Vagina (tissue), 2 donors: ENCODE data around the gene TNFAIP1. TPM values are rescaled to one million over a fixed set of nuclear protein-coding genes. Genes with fewer than 3 reads are reported as not detected.

Experiments
- DNase-seq, 2 donors: peaks; one replicate each; pipeline ENCODE4 v3.0.0-alpha.2; 2017; ENCODE audit errors: extremely low spot score in 2 of 2
- H3K27ac ChIP-seq: fragments of 200-600 bp; sonication (generic); one replicate; pipeline ENCODE4 v1.5.1; 2019
- H3K27me3 ChIP-seq: fragments of 200-600 bp; sonication (generic); one replicate; pipeline ENCODE4 v1.5.1; 2019
- H3K36me3 ChIP-seq, 2 donors: fragments of 200-600 bp; sonication (generic); one replicate each; pipeline ENCODE4 v1.5.1; 2017 to 2019
- H3K4me1 ChIP-seq: fragments of 200-600 bp; sonication (generic); one replicate; pipeline ENCODE4 v1.5.1; 2019
- H3K4me3 ChIP-seq, 2 donors: fragments of 200-600 bp; sonication (generic); 1 replicate in 1 of 2; 2 replicates in 1 of 2; pipeline ENCODE4 v1.5.1; 2016 to 2019
- H3K9me3 ChIP-seq: fragments of 200-600 bp; sonication (generic); one replicate; pipeline ENCODE4 v1.5.1; 2019
- POLR2A ChIP-seq, 2 donors: fragments of 450-650 bp; IDR thresholded peaks; one replicate each; pipeline ENCODE4 v1.6.1; 2017; ENCODE audit warnings: antibody characterized with exemption in 2 of 2, mild to moderate bottlenecking in 2 of 2, moderate library complexity in 2 of 2
- POLR2AphosphoS5 ChIP-seq, 2 donors: sonication (generic); formaldehyde crosslinking; IDR thresholded peaks; one replicate each; pipeline ENCODE4 v1.9.0; 2017; ENCODE audit warnings: antibody characterized with exemption in 2 of 2, mild to moderate bottlenecking in 2 of 2, low read depth in 1 of 2; ENCODE audit not compliant: insufficient read depth in 1 of 2
- intact Hi-C: fragments of 100-400 bp; cut with DNase I; formaldehyde crosslinking; loops from one replicate; pipeline ENCODE4 v1.15.1; 2023
- total RNA-seq: library from RNA; depleted of rRNA; stranded (reverse); fragments of >200 nt; gene quantifications from one replicate; pipeline ENCODE4 v1.2.3, GENCODE V29; 2016
- TF ChIP-seq, protein P1 (sequence below), 3 experiments: fragments of 450-650 bp in 2 of 3; fragments of 200-600 bp in 1 of 3; sonication (generic) in 1 of 3; IDR thresholded peaks; one replicate each; pipeline ENCODE4 v1.5.1; 2017 to 2019; ENCODE audit warnings: antibody characterized with exemption in 3 of 3, mild to moderate bottlenecking in 2 of 3, moderate library complexity in 2 of 3

TNFAIP1 gene
- total RNA-seq, 1 donor from 2014 or later: 27.3 TPM

DNA sequence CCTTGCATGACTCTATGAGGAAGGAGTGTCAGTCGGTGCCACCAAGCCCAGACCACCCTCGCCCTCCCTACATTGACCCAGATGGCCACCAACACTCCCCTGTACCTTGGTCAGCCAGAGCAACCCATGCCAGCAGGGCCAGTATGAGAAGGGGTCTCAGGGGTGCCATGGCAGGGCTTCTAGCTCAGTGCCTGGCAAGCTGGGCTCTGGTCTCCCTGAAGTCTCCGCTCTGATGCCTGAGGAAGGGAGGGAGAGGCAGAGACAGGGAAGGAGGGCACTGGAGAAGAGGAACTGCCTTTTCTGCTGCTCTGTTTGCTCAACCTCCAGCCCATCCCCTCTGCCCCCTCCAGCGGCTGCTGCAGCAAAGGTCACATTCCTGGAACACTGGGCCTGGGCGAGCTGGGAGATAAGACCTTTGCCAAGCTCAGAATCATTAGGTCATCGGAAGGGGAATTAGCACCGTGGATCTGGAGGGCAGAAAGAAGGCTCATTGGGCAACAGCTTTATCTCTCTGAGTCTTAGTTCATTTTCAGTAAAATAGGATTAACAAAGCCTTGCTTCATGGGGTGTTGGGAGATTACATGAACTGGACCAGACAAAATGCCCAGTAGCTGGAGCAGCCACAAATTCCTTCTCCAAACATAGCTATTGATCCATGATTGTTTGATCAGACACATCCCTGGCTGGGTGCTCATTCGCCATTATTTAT lies 34.6 kb downstream of the TNFAIP1 start, which contains the start of gene VTN:
Gene VTN, minus strand, starts transcription at position 273 of the 709 bp plus-strand sequence. Its CDS starts 104 bp downstream, at position 169.
- TF ChIP-seq POLR2A (IDR thresholded peaks at IDR 0.05) (no peak), POLR2AphosphoS5 (IDR thresholded peaks at IDR 0.05; ENCODE audit: insufficient read depth in 1 of 2, low read depth in 1 of 2) (no peak)
- TF ChIP-seq, protein P1, sequence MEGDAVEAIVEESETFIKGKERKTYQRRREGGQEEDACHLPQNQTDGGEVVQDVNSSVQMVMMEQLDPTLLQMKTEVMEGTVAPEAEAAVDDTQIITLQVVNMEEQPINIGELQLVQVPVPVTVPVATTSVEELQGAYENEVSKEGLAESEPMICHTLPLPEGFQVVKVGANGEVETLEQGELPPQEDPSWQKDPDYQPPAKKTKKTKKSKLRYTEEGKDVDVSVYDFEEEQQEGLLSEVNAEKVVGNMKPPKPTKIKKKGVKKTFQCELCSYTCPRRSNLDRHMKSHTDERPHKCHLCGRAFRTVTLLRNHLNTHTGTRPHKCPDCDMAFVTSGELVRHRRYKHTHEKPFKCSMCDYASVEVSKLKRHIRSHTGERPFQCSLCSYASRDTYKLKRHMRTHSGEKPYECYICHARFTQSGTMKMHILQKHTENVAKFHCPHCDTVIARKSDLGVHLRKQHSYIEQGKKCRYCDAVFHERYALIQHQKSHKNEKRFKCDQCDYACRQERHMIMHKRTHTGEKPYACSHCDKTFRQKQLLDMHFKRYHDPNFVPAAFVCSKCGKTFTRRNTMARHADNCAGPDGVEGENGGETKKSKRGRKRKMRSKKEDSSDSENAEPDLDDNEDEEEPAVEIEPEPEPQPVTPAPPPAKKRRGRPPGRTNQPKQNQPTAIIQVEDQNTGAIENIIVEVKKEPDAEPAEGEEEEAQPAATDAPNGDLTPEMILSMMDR (IDR thresholded peaks at IDR 0.05): no peak
- intact Hi-C loops: no loop called here
- Histone ChIP-seq H3K4me1 (peaks cover 17% of the 10 kb centered on the region), H3K27ac (peak within 1 kb of the TSS; percentile 53), H3K4me3 (peak within 1 kb of the TSS; percentile 50 to 72), H3K9me3 (no peaks in the 10 kb centered on the region), H3K36me3 (no peaks in the 10 kb centered on the region), H3K27me3 (no peaks in the 10 kb centered on the region)
- no peak for DNase-seq

DNA sequence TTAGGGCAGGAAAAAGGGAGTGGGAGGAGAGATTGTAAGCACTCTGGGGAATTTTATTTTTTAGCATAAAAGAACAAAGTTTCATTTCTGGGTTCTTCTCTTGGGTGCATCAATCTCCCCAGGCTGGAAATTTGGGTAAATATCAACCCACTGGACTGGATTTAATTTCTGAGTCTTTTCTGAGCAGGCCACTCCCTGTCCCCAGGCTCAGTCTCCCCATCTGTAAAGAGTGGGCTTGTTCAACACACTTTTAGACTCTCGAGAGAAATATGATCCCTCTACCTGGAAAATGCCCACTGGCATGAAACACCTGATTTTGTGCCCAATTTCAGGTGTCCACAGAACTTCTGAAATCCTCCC lies 35.2 kb downstream of the TNFAIP1 start:
- no peak for TF ChIP-seq POLR2A (IDR thresholded peaks at IDR 0.05)
- TF ChIP-seq POLR2AphosphoS5 (IDR thresholded peaks at IDR 0.05; ENCODE audit: insufficient read depth in 1 of 2, low read depth in 1 of 2): no peak
- H3K27me3 ChIP-seq: no peaks in the 10 kb centered on the region
- peak overlapping the region; percentile 53 for H3K27ac ChIP-seq
- no peaks in the 10 kb centered on the region for H3K36me3 ChIP-seq
- intact Hi-C loops: no loop called here
- H3K4me1 ChIP-seq: peaks cover 17% of the 10 kb centered on the region
- H3K4me3 ChIP-seq: peak overlapping the region in 1 of 2 donors; percentile 50
- H3K9me3 ChIP-seq: no peaks in the 10 kb centered on the region
- no peak for DNase-seq

- TF ChIP-seq, protein P1 (IDR thresholded peaks at IDR 0.05): no peak
- TF ChIP-seq POLR2A (IDR thresholded peaks at IDR 0.05) (no peak), POLR2AphosphoS5 (IDR thresholded peaks at IDR 0.05; ENCODE audit: insufficient read depth in 1 of 2, low read depth in 1 of 2) (peak in 1 of 2 donors; percentile 52)
- Histone ChIP-seq H3K4me3 (peak within 1 kb of the TSS; percentile 50 to 72), H3K36me3 (no peaks in the 10 kb centered on the region), H3K27ac (peak within 1 kb of the TSS; percentile 71), H3K27me3 (no peaks in the 10 kb centered on the region), H3K4me1 (peaks cover 17% of the 10 kb centered on the region), H3K9me3 (no peaks in the 10 kb centered on the region)
- intact Hi-C loops: no loop called here
- no peak for DNase-seq
These were observed 36.0 kb downstream of the TNFAIP1 start, which contains the start of gene SARM1 for GRCh38 chr17:28371245-28372202. Gene SARM1, plus strand, starts transcription at chr17:28371694. Its CDS starts 339 bp downstream, at chr17:28372033.

DNA sequence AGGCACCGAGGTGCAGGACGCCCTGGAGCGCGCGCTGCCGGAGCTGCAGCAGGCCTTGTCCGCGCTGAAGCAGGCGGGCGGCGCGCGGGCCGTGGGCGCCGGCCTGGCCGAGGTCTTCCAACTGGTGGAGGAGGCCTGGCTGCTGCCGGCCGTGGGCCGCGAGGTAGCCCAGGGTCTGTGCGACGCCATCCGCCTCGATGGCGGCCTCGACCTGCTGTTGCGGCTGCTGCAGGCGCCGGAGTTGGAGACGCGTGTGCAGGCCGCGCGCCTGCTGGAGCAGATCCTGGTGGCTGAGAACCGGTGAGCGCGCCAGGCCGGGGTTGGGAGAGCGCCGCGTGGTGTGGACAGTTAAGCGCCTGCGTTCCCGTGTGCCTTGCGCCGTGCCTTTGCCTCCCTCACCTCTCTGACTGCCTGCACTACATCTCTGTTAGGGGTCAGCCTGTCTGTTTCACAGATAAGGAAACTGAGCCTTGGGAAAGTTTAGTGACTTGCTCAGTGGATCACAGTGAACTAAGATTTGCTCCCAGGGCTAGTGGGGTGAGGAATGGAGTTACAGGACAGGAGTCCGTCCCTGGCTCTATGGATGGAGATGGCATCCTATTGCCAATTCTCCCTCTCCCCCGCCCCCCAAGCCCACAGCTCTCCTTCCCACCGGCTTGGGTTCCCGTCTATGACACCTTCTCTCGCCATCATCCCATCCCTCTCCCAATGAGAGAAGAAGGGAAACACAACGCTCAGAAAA lies 36.8 kb downstream of the TNFAIP1 start:
- Histone ChIP-seq H3K4me3 (peak overlapping the region; percentile 50 to 72), H3K27ac (peak overlapping the region; percentile 71), H3K36me3 (no peaks in the 10 kb centered on the region), H3K27me3 (no peaks in the 10 kb centered on the region), H3K9me3 (no peaks in the 10 kb centered on the region), H3K4me1 (peaks cover 17% of the 10 kb centered on the region)
- TF ChIP-seq, protein P1 (IDR thresholded peaks at IDR 0.05): no peak
- no peak for TF ChIP-seq POLR2A (IDR thresholded peaks at IDR 0.05)
- DNase-seq: no peak
- intact Hi-C loops: no loop called here

GRCh38 chr17:28372945-28373274 lies 37.3 kb downstream of the TNFAIP1 start:
- H3K4me1 ChIP-seq: peaks cover 17% of the 10 kb centered on the region
- H3K27me3 ChIP-seq: no peaks in the 10 kb centered on the region
- H3K27ac ChIP-seq: no peak overlapping the region
- no peak for TF ChIP-seq POLR2A (IDR thresholded peaks at IDR 0.05)
- TF ChIP-seq, protein P1 (IDR thresholded peaks at IDR 0.05): no peak
- no peak for TF ChIP-seq POLR2AphosphoS5 (IDR thresholded peaks at IDR 0.05; ENCODE audit: insufficient read depth in 1 of 2, low read depth in 1 of 2)
- H3K36me3 ChIP-seq: no peaks in the 10 kb centered on the region
- peak overlapping the region; percentile 50 to 72 for H3K4me3 ChIP-seq
- no peak for DNase-seq
- H3K9me3 ChIP-seq: no peaks in the 10 kb centered on the region
- intact Hi-C loops: no loop called here
